Measurements from ENCODE around the gene DUSP18. TPM values are rescaled to one million over a fixed set of nuclear protein-coding genes. Genes with fewer than 3 reads are reported as not detected.

DUSP18 gene
- total and polyA plus RNA-seq, 2 experiments from 2014 or later = 6.8 to 11.0 TPM

- Histone ChIP-seq H3K4me3 (peak overlapping the region; percentile 49), H3K27ac (no peak overlapping the region), H3K4me1 (ENCODE audit: low read depth) (peaks cover 10% of the 10 kb centered on the region), H3K9me3 (ENCODE audit: low read depth) (no peaks in the 10 kb centered on the region), H3K36me3 (no peaks in the 10 kb centered on the region), H3K27me3 (peaks cover 17% of the 10 kb centered on the region)
- no peak for TF ChIP-seq CTCF (IDR thresholded peaks at IDR 0.05; ENCODE audit: low read depth, low read length)
- DNase-seq (ENCODE audit: low read depth in 1 of 2, low spot score in 1 of 2) = no peak
These were observed 27.7 kb upstream of the DUSP18 start for GRCh38 chr22:30695351-30695851.

- H3K36me3 ChIP-seq = no peaks in the 10 kb centered on the region
- peak; percentile 6 to 77 for DNase-seq (ENCODE audit: low read depth in 1 of 2, low spot score in 1 of 2)
- no peaks in the 10 kb centered on the region for H3K9me3 ChIP-seq (ENCODE audit: low read depth)
- H3K27me3 ChIP-seq = peaks cover 17% of the 10 kb centered on the region
- peaks cover 10% of the 10 kb centered on the region for H3K4me1 ChIP-seq (ENCODE audit: low read depth)
- peak within 1 kb of the TSS; percentile 7 for H3K27ac ChIP-seq
- no peak for TF ChIP-seq CTCF (IDR thresholded peaks at IDR 0.05; ENCODE audit: low read depth, low read length)
- H3K4me3 ChIP-seq = peak within 1 kb of the TSS; percentile 49
These were observed 27.1 kb upstream of the DUSP18 start, which contains the start of gene OSBP2 for GRCh38 chr22:30694640-30695350. Gene OSBP2, plus strand, starts transcription at chr22:30694874. Its CDS starts 36 bp downstream, at chr22:30694910.

- Histone ChIP-seq H3K4me3 (peak overlapping the region; percentile 47), H3K27me3 (peaks cover 17% of the 10 kb centered on the region), H3K36me3 (no peaks in the 10 kb centered on the region), H3K27ac (peak overlapping the region; percentile 7), H3K4me1 (ENCODE audit: low read depth) (peaks cover 10% of the 10 kb centered on the region), H3K9me3 (ENCODE audit: low read depth) (no peaks in the 10 kb centered on the region)
- peak; percentile 14 to 70 for DNase-seq (ENCODE audit: low read depth in 1 of 2, low spot score in 1 of 2)
- no peak for TF ChIP-seq CTCF (IDR thresholded peaks at IDR 0.05; ENCODE audit: low read depth, low read length)
These were observed 26.5 kb upstream of the DUSP18 start for GRCh38 chr22:30694171-30694639.

GRCh38 chr22:30691204-30691603, 23.5 kb upstream of the DUSP18 start:
- Histone ChIP-seq H3K4me3 (no peak overlapping the region), H3K27me3 (peaks cover 8% of the 10 kb centered on the region), H3K27ac (no peak overlapping the region), H3K36me3 (no peaks in the 10 kb centered on the region), H3K9me3 (ENCODE audit: low read depth) (no peaks in the 10 kb centered on the region), H3K4me1 (ENCODE audit: low read depth) (peaks cover 8% of the 10 kb centered on the region)
- no peak for DNase-seq (ENCODE audit: low read depth in 1 of 2, low spot score in 1 of 2)
- no peak for TF ChIP-seq CTCF (IDR thresholded peaks at IDR 0.05; ENCODE audit: low read depth, low read length)

- H3K4me1 ChIP-seq (ENCODE audit: low read depth) = no peaks in the 10 kb centered on the region
- H3K27ac ChIP-seq = no peak overlapping the region
- H3K4me3 ChIP-seq = no peak overlapping the region
- no peaks in the 10 kb centered on the region for H3K36me3 ChIP-seq
- H3K9me3 ChIP-seq (ENCODE audit: low read depth) = no peaks in the 10 kb centered on the region
- no peak for TF ChIP-seq CTCF (IDR thresholded peaks at IDR 0.05; ENCODE audit: low read depth, low read length)
- DNase-seq (ENCODE audit: low read depth in 1 of 2, low spot score in 1 of 2) = no peak
- H3K27me3 ChIP-seq = no peaks in the 10 kb centered on the region
These were observed 21.9 kb upstream of the DUSP18 start for GRCh38 chr22:30689622-30690021.

Data from cardiac muscle cell (in vitro differentiated cells and primary cell).